Measurements from ENCODE around the gene NR6A1. TPM values are rescaled to one million over a fixed set of nuclear protein-coding genes. Genes with fewer than 3 reads are reported as not detected.

Gene NR6A1
- total RNA-seq, 2 experiments from 2014 or later, result 17.5 to 23.0 TPM

DNA sequence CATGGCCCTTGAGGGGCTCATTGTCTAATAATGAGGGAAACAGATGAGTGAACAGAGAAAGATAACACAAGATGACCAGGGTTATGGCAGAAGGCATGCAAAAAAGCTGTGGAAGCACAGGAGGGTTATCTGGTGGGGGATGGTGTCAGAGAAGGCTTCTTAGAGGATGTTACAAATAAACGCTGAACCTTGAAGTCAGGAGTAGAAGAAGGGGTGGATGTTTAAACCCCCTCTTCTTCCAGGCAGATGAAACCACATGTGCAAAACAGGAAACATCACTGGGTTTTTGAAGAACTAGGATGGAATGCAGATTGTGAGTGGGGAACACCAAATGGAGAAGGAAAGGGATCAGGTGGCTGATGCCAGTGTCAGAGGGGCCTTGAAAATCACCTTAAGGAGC is 222.1 kb downstream of the NR6A1 start:
- Histone ChIP-seq H3K4me1 (ENCODE audit: insufficient read depth, low read length, poor library complexity, severe bottlenecking) (no peaks in the 10 kb centered on the region), H2AFZ (ENCODE audit: low read length) (no peak overlapping the region), H4K20me1 (ENCODE audit: insufficient read depth, low read length) (no peaks in the 10 kb centered on the region), H3K4me2 (ENCODE audit: low read length) (no peak overlapping the region), H3K9me3 (ENCODE audit: low read length) (no peaks in the 10 kb centered on the region), H3K4me3 (ENCODE audit: low read depth, low read length, poor library complexity, severe bottlenecking) (no peak overlapping the region), H3K79me2 (ENCODE audit: insufficient read depth, low read depth, low read length) (no peaks in the 10 kb centered on the region), H3K36me3 (ENCODE audit: insufficient read depth, low read length) (no peaks in the 10 kb centered on the region), H3K27ac (ENCODE audit: low read depth, low read length, poor library complexity, severe bottlenecking) (no peak overlapping the region), H3K9me2 (ENCODE audit: insufficient read depth, low read length) (no peaks in the 10 kb centered on the region)
- TF ChIP-seq EZH2phosphoT487 (IDR thresholded peaks at IDR 0.05; ENCODE audit: borderline replicate concordance, low read depth, low read length), result no peak
- TF ChIP-seq, protein P1, sequence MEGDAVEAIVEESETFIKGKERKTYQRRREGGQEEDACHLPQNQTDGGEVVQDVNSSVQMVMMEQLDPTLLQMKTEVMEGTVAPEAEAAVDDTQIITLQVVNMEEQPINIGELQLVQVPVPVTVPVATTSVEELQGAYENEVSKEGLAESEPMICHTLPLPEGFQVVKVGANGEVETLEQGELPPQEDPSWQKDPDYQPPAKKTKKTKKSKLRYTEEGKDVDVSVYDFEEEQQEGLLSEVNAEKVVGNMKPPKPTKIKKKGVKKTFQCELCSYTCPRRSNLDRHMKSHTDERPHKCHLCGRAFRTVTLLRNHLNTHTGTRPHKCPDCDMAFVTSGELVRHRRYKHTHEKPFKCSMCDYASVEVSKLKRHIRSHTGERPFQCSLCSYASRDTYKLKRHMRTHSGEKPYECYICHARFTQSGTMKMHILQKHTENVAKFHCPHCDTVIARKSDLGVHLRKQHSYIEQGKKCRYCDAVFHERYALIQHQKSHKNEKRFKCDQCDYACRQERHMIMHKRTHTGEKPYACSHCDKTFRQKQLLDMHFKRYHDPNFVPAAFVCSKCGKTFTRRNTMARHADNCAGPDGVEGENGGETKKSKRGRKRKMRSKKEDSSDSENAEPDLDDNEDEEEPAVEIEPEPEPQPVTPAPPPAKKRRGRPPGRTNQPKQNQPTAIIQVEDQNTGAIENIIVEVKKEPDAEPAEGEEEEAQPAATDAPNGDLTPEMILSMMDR (conservative IDR thresholded peaks at IDR 0.05; ENCODE audit: low read length), result no peak
- ChIA-PET CTCF (ENCODE audit: unreplicated experiment) (no interaction called here), POLR2A (interaction anchor here (1.0 kb wide), 1 partner anchor 138 kb away, joined by 3 read pairs; no protein-coding TSS in a partner anchor)
- intact Hi-C loops (cut with micrococcal nuclease; ENCODE audit: unreplicated experiment), result no loop called here
- no peak for DNase-seq (ENCODE audit: low spot score)
- no TSS peak for BruUV-seq (replicated peaks)

DNA sequence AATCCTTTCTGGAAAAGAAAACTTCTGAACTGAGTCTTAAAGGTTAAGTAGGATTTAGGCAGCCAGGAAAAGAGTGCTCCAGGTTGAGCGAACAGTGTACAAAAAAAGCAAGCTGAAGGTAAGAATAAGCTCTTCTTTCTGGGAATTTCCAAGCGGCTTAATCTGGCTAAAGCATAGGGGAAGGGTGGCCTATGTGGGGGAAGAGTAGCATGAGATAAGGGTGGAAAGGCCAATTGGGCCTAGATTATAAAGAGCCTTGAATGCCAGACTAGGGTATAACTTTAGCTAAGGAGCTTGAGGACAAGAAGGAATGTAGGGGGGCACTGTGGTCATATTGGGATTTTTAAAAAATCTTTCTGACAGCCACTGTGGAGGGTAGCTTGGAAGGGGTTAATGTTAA is 226.6 kb downstream of the NR6A1 start:
- BruUV-seq (replicated peaks), result no TSS peak
- Histone ChIP-seq H3K9me2 (ENCODE audit: insufficient read depth, low read length) (no peaks in the 10 kb centered on the region), H4K20me1 (ENCODE audit: insufficient read depth, low read length) (no peaks in the 10 kb centered on the region), H3K9me3 (ENCODE audit: low read length) (no peaks in the 10 kb centered on the region), H2AFZ (ENCODE audit: low read length) (no peak overlapping the region), H3K4me3 (ENCODE audit: low read depth, low read length, poor library complexity, severe bottlenecking) (no peak overlapping the region), H3K4me2 (ENCODE audit: low read length) (no peak overlapping the region), H3K4me1 (ENCODE audit: insufficient read depth, low read length, poor library complexity, severe bottlenecking) (no peaks in the 10 kb centered on the region), H3K79me2 (ENCODE audit: insufficient read depth, low read depth, low read length) (no peaks in the 10 kb centered on the region), H3K27ac (ENCODE audit: low read depth, low read length, poor library complexity, severe bottlenecking) (no peak overlapping the region), H3K36me3 (ENCODE audit: insufficient read depth, low read length) (peaks cover 5% of the 10 kb centered on the region; the same call in 1 of the 2 replicates)
- intact Hi-C loops (cut with micrococcal nuclease; ENCODE audit: unreplicated experiment), result no loop called here
- TF ChIP-seq, protein P1 (conservative IDR thresholded peaks at IDR 0.05; ENCODE audit: low read length), result no peak
- TF ChIP-seq EZH2phosphoT487 (IDR thresholded peaks at IDR 0.05; ENCODE audit: borderline replicate concordance, low read depth, low read length), result no peak
- DNase-seq (ENCODE audit: low spot score), result no peak
- ChIA-PET POLR2A (no interaction called here), CTCF (ENCODE audit: unreplicated experiment) (no interaction called here)

DNA sequence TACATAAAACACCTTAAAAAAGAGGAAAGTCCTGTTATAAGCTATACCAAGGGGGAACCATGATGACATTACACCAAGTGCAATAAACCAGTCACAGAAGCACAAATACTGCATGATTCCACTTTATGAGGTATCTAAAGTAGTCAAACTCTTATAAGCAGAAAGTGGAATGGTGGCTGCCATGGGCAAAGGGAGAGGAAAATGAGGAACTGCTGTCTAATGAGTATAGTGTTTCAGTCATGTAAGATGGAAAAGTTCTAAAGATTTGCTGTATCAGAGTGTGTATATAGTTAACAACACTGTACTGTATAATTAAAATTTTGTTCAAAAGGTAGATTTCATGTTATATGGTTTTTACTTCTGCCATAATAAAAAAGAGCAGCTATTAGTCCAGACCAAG is 229.3 kb downstream of the NR6A1 start:
- Histone ChIP-seq H3K4me2 (ENCODE audit: low read length) (no peak overlapping the region), H4K20me1 (ENCODE audit: insufficient read depth, low read length) (no peaks in the 10 kb centered on the region), H3K27ac (ENCODE audit: low read depth, low read length, poor library complexity, severe bottlenecking) (no peak overlapping the region), H2AFZ (ENCODE audit: low read length) (no peak overlapping the region), H3K4me1 (ENCODE audit: insufficient read depth, low read length, poor library complexity, severe bottlenecking) (no peaks in the 10 kb centered on the region), H3K36me3 (ENCODE audit: insufficient read depth, low read length) (peaks cover 28% of the 10 kb centered on the region; the same call in 1 of the 2 replicates), H3K4me3 (ENCODE audit: low read depth, low read length, poor library complexity, severe bottlenecking) (no peak overlapping the region), H3K79me2 (ENCODE audit: insufficient read depth, low read depth, low read length) (no peaks in the 10 kb centered on the region), H3K9me3 (ENCODE audit: low read length) (no peaks in the 10 kb centered on the region), H3K9me2 (ENCODE audit: insufficient read depth, low read length) (no peaks in the 10 kb centered on the region)
- no peak for DNase-seq (ENCODE audit: low spot score)
- CTCF ChIA-PET (ENCODE audit: unreplicated experiment), result no interaction called here
- no TSS peak for BruUV-seq (replicated peaks)
- no peak for TF ChIP-seq EZH2phosphoT487 (IDR thresholded peaks at IDR 0.05; ENCODE audit: borderline replicate concordance, low read depth, low read length)
- TF ChIP-seq, protein P1 (conservative IDR thresholded peaks at IDR 0.05; ENCODE audit: low read length), result no peak
- intact Hi-C loops (cut with micrococcal nuclease; ENCODE audit: unreplicated experiment), result no loop called here
- POLR2A ChIA-PET, result interaction anchor here (0.6 kb wide), 1 partner anchor 11 kb away, joined by 4 read pairs; no protein-coding TSS in a partner anchor
